ENCODE data around the gene SIGLEC12.

Gene SIGLEC12

GRCh38 chr19:51535535-51535934 lies 33.9 kb upstream of the SIGLEC12 start:
- TF ChIP-seq ESRRG (CRISPR knock-in tag; IDR thresholded peaks at IDR 0.05) (no peak), TSHZ2 (CRISPR knock-in tag; IDR thresholded peaks at IDR 0.05) (no peak)
- ATAC-seq: no peak

DNA sequence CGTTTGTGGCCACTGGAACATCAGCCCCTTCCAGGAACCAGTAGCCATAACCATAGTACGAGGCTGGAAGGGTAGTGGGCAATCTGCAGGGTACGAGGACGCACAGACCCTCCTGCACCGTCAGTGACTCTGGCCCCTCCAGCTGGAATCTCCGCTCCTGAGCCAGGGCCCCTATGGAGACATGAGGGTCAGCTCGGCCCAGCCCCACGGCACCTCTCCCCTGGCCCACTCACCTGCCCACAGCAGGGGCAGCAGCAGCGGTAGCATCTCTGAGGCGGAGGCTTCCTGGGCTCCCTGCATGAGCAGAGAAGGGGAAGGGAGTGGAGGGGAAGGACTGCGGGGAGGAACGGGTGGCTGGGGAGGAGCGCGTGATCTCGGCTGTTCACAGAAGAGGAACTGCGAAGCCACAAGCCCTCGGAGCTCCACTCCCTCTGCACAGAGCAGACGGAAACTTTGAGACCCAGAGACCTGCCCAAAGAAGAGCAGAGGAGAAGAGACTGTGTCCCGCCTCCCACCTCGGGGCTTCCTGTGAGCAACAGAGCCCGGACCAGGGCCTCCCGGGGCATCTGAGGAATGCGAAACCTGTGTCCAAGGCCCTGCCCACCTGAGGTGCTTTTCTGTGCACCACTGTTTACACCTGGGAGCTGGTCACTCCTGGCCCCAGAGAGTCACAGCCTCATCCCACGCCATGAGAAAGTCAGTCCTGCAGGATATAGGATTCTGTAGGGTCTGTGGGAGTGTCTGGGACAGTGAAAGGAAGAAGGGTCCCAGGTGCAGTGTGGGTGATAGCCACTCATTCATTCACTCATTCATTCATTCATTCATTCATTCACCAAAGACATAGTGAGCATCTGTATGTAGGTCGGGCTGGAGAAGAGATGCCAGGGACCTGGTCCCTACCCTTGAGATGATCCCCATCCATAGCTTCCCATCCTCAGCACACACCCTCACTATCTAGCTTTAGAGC lies 30.0 kb upstream of the SIGLEC12 start, which contains the start of gene SIGLEC6:
Gene SIGLEC6, minus strand, starts transcription at position 322 of the 967 bp plus-strand sequence. Its CDS starts 22 bp downstream, at position 300.
- no peak for ATAC-seq
- no peak for TF ChIP-seq GLIS3 (CRISPR knock-in tag; IDR thresholded peaks at IDR 0.05)
- TF ChIP-seq, protein P1, sequence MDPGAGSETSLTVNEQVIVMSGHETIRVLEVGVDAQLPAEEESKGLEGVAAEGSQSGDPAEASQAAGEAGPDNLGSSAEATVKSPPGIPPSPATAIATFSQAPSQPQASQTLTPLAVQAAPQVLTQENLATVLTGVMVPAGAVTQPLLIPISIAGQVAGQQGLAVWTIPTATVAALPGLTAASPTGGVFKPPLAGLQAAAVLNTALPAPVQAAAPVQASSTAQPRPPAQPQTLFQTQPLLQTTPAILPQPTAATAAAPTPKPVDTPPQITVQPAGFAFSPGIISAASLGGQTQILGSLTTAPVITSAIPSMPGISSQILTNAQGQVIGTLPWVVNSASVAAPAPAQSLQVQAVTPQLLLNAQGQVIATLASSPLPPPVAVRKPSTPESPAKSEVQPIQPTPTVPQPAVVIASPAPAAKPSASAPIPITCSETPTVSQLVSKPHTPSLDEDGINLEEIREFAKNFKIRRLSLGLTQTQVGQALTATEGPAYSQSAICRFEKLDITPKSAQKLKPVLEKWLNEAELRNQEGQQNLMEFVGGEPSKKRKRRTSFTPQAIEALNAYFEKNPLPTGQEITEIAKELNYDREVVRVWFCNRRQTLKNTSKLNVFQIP (CRISPR knock-in tag; IDR thresholded peaks at IDR 0.05; ENCODE audit: borderline replicate concordance, low read depth): no peak
- no peak for TF ChIP-seq PPARA (CRISPR knock-in tag; IDR thresholded peaks at IDR 0.05; ENCODE audit: borderline replicate concordance)
- TF ChIP-seq RARB (CRISPR knock-in tag; IDR thresholded peaks at IDR 0.05): no peak
- TF ChIP-seq PATZ1 (CRISPR knock-in tag; IDR thresholded peaks at IDR 0.05; ENCODE audit: borderline replicate concordance): no peak
- no peak for TF ChIP-seq TCF4 (CRISPR knock-in tag; IDR thresholded peaks at IDR 0.05; ENCODE audit: borderline replicate concordance)
- TF ChIP-seq BACH2 (CRISPR knock-in tag; IDR thresholded peaks at IDR 0.05; ENCODE audit: borderline replicate concordance): no peak

GRCh38 chr19:51530616-51531015 lies 29.0 kb upstream of the SIGLEC12 start:
- no peak for ATAC-seq
- TF ChIP-seq TSHZ2 (CRISPR knock-in tag; IDR thresholded peaks at IDR 0.05) (no peak), ZNF70 (CRISPR knock-in tag; IDR thresholded peaks at IDR 0.05) (no peak), CSRNP3 (CRISPR knock-in tag; IDR thresholded peaks at IDR 0.05) (no peak), SNAI2 (CRISPR knock-in tag; IDR thresholded peaks at IDR 0.05) (no peak), ZFP3 (CRISPR knock-in tag; IDR thresholded peaks at IDR 0.05) (no peak), GLIS3 (CRISPR knock-in tag; IDR thresholded peaks at IDR 0.05) (no peak), PATZ1 (CRISPR knock-in tag; IDR thresholded peaks at IDR 0.05; ENCODE audit: borderline replicate concordance) (no peak), ISL1 (CRISPR knock-in tag; IDR thresholded peaks at IDR 0.05) (no peak), RARB (CRISPR knock-in tag; IDR thresholded peaks at IDR 0.05) (no peak), ZNF565 (CRISPR knock-in tag; conservative IDR thresholded peaks at IDR 0.05; ENCODE audit: low read depth) (no peak), ESRRG (CRISPR knock-in tag; IDR thresholded peaks at IDR 0.05) (no peak), ARNTL (CRISPR knock-in tag; IDR thresholded peaks at IDR 0.05; ENCODE audit: borderline replicate concordance, low read depth) (no peak), ZNF8 (CRISPR knock-in tag; IDR thresholded peaks at IDR 0.05) (no peak), TCF4 (CRISPR knock-in tag; IDR thresholded peaks at IDR 0.05; ENCODE audit: borderline replicate concordance) (no peak), TOX (CRISPR knock-in tag; IDR thresholded peaks at IDR 0.05; ENCODE audit: borderline replicate concordance) (no peak), ZC3H10 (CRISPR knock-in tag; IDR thresholded peaks at IDR 0.05) (no peak), ZFP30 (CRISPR knock-in tag; IDR thresholded peaks at IDR 0.05) (no peak)
- TF ChIP-seq, protein P1 (CRISPR knock-in tag; IDR thresholded peaks at IDR 0.05; ENCODE audit: borderline replicate concordance, low read depth): no peak
